Astrocyte (in vitro differentiated cells and primary cell): ENCODE results near the gene MFSD11. TPM values are rescaled to one million over a fixed set of nuclear protein-coding genes. Genes with fewer than 3 reads are reported as not detected.

ENCODE experiments used
- DNase-seq: peaks from one replicate; pipeline ENCODE4 v3.0.0-alpha.2; 2010; ENCODE audit warnings: low read depth
- FAIRE-seq: peaks from 2 replicates; lab custom pipeline; 2011; peaks lifted over from hg19 to GRCh38; lab: Jason Lieb, UNC
- H2AFZ ChIP-seq: 2 replicates; pipeline ENCODE4 v1.6.0; 2012; ENCODE audit warnings: low read depth, low read length, inconsistent platforms
- H3K27ac ChIP-seq: 2 replicates; pipeline ENCODE4 v1.5.1; 2011; ENCODE audit warnings: low read depth, low read length, inconsistent platforms
- H3K27me3 ChIP-seq: 2 replicates; pipeline ENCODE4 v1.6.0; 2011; ENCODE audit warnings: low read length, inconsistent platforms; ENCODE audit not compliant: insufficient read depth
- H3K36me3 ChIP-seq: 2 replicates; pipeline ENCODE4 v1.5.1; 2011; ENCODE audit warnings: low read length, inconsistent platforms; ENCODE audit not compliant: insufficient read depth
- H3K4me1 ChIP-seq: 2 replicates; pipeline ENCODE4 v1.5.1; 2011; ENCODE audit warnings: low read length, inconsistent platforms; ENCODE audit not compliant: insufficient read depth
- H3K4me2 ChIP-seq: 2 replicates; pipeline ENCODE4 v1.6.0; 2012; ENCODE audit warnings: low read length, inconsistent platforms
- H3K4me3 ChIP-seq: 2 replicates; pipeline ENCODE4 v1.5.1; 2011; ENCODE audit warnings: low read depth, mild to moderate bottlenecking, low read length, inconsistent platforms; ENCODE audit not compliant: insufficient read depth
- H3K79me2 ChIP-seq: 2 replicates; pipeline ENCODE4 v1.6.0; 2012; ENCODE audit warnings: mild to moderate bottlenecking, low read length, inconsistent platforms; ENCODE audit not compliant: insufficient read depth
- H3K9ac ChIP-seq: 2 replicates; pipeline ENCODE4 v1.6.0; 2012; ENCODE audit warnings: mild to moderate bottlenecking, low read length, inconsistent platforms
- H3K9me3 ChIP-seq: 2 replicates; pipeline ENCODE4 v1.5.1; 2012; ENCODE audit warnings: low read depth, mild to moderate bottlenecking, low read length, inconsistent platforms; ENCODE audit not compliant: insufficient read depth
- H4K20me1 ChIP-seq: 2 replicates; pipeline ENCODE4 v1.6.0; 2012; ENCODE audit warnings: low read length, inconsistent platforms; ENCODE audit not compliant: insufficient read depth
- H3K27ac Mint-ChIP-seq: one replicate; pipeline ENCODE4 v1.8.0; 2021; ENCODE audit warnings: mild to moderate bottlenecking, mixed read lengths; ENCODE audit not compliant: unreplicated experiment
- H3K27me3 Mint-ChIP-seq: one replicate; pipeline ENCODE4 v1.8.0; 2021; ENCODE audit warnings: low read depth, mixed read lengths; ENCODE audit not compliant: unreplicated experiment
- H3K36me3 Mint-ChIP-seq: one replicate; pipeline ENCODE4 v1.8.0; 2021; ENCODE audit warnings: low read depth, mixed read lengths; ENCODE audit not compliant: unreplicated experiment
- H3K4me1 Mint-ChIP-seq: one replicate; pipeline ENCODE4 v1.8.0; 2021; ENCODE audit warnings: low read depth, mixed read lengths; ENCODE audit not compliant: unreplicated experiment
- H3K4me3 Mint-ChIP-seq: one replicate; pipeline ENCODE4 v1.8.0; 2021; ENCODE audit warnings: mild to moderate bottlenecking, moderate library complexity, mixed read lengths; ENCODE audit not compliant: unreplicated experiment
- H3K9me3 Mint-ChIP-seq: one replicate; pipeline ENCODE4 v1.8.0; 2021; ENCODE audit warnings: mild to moderate bottlenecking, mixed read lengths; ENCODE audit not compliant: unreplicated experiment
- CTCF ChIP-seq: IDR thresholded peaks from 2 replicates; pipeline ENCODE4 v1.5.1; 2011; ENCODE audit warnings: low read depth, mild to moderate bottlenecking, inconsistent platforms, low read length, moderate library complexity; ENCODE audit not compliant: insufficient read depth
- EZH2 ChIP-seq: IDR thresholded peaks from 2 replicates; pipeline ENCODE4 v1.6.1; 2012; ENCODE audit warnings: mild to moderate bottlenecking, low read length, inconsistent platforms; ENCODE audit not compliant: insufficient read depth
- total RNA-seq: library from RNA; stranded (reverse); gene quantifications from 2 replicates; pipeline ENCODE4 v1.2.1, GENCODE V29; 2021

Gene MFSD11
- total RNA-seq, 1 donor from 2014 or later: 20.9 TPM

DNA sequence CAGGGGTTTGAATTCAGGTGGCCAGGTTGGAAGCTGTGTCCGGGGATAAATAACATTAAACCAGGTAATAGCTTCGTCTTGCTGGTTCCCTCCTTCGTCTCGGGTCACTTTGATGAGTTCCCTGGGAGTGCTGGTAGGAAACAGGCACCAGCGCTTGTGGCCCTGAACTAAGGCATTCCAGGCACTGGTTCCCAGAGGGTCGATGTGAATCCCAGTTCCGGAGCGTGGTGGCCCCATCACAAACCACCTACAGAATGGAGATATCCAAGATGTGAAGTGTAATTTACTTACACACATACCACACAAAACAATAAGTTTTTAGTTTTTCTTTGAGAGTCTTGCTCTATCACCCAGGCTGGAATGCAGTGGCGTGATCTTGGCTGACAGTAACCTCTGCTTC lies 14.1 kb upstream of the MFSD11 start:
- Histone ChIP-seq H3K27ac (no peak overlapping the region), H3K9me3 (no peaks in the 10 kb centered on the region), H3K36me3 (peaks cover 50% of the 10 kb centered on the region), H4K20me1 (peaks cover 70% of the 10 kb centered on the region), H3K27me3 (no peaks in the 10 kb centered on the region), H3K79me2 (peaks cover 84% of the 10 kb centered on the region), H3K4me2 (peak overlapping the region; percentile 98), H2AFZ (no peak overlapping the region), H3K4me1 (peaks cover 16% of the 10 kb centered on the region), H3K9ac (no peak overlapping the region), H3K4me3 (no peak overlapping the region)
- DNase-seq: no peak
- peaks cover 17% of the 10 kb centered on the region for H3K36me3 Mint-ChIP-seq
- H3K4me1 Mint-ChIP-seq: peaks cover 4% of the 10 kb centered on the region
- peak overlapping the region; percentile 97 for H3K4me3 Mint-ChIP-seq
- H3K27ac Mint-ChIP-seq: peak overlapping the region; percentile 34
- no peaks in the 10 kb centered on the region for H3K9me3 Mint-ChIP-seq
- FAIRE-seq: no peak
- TF ChIP-seq EZH2: no peak
- no peak for TF ChIP-seq CTCF
- H3K27me3 Mint-ChIP-seq: no peaks in the 10 kb centered on the region

DNA sequence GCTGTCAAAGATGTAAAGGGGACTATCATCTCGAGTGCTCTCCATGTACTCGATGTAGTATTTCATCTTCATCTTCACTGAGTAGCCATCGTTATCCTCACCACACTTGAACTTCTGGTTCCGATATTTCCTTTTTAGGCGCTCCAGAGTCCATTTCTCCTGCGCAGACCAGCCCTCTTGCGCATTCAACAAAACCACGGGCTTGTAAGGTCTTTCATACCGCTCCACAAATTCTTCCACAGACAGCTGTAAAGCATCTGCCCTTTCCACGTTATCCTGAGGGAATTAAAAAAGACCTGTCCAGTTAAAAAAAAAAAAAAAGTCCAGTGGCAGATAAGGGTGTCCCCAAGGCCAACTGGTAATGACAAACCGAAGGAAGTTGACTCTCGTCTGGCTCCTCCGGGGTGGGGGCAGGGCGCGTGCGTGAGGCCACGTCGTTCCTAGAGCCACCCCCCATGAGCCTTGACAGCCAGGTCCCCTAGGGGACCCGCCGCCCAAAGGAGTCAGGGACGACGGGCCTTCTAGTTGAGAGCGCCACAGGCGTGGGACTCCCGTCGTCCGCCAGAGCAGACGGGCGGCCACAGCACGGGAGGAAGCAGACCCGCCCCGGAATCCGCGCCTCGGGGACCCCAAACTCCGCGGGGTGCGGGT lies 12.2 kb upstream of the MFSD11 start:
- Histone ChIP-seq H3K27ac (peak overlapping the region; percentile 94), H4K20me1 (peaks cover 64% of the 10 kb centered on the region), H3K4me2 (peak overlapping the region; percentile 98), H3K27me3 (no peaks in the 10 kb centered on the region), H3K9ac (peak overlapping the region; percentile 92), H3K4me3 (peak overlapping the region; percentile 81), H3K79me2 (peaks cover 92% of the 10 kb centered on the region), H3K4me1 (peaks cover 16% of the 10 kb centered on the region), H2AFZ (peak overlapping the region; percentile 84), H3K36me3 (peaks cover 35% of the 10 kb centered on the region), H3K9me3 (no peaks in the 10 kb centered on the region)
- H3K27ac Mint-ChIP-seq: peak overlapping the region; percentile 93
- TF ChIP-seq CTCF: no peak
- TF ChIP-seq EZH2: no peak
- H3K4me1 Mint-ChIP-seq: peaks cover 11% of the 10 kb centered on the region
- H3K4me3 Mint-ChIP-seq: peak overlapping the region; percentile 97
- no peak for FAIRE-seq
- DNase-seq: no peak
- no peaks in the 10 kb centered on the region for H3K27me3 Mint-ChIP-seq
- H3K36me3 Mint-ChIP-seq: peaks cover 13% of the 10 kb centered on the region
- H3K9me3 Mint-ChIP-seq: no peaks in the 10 kb centered on the region

DNA sequence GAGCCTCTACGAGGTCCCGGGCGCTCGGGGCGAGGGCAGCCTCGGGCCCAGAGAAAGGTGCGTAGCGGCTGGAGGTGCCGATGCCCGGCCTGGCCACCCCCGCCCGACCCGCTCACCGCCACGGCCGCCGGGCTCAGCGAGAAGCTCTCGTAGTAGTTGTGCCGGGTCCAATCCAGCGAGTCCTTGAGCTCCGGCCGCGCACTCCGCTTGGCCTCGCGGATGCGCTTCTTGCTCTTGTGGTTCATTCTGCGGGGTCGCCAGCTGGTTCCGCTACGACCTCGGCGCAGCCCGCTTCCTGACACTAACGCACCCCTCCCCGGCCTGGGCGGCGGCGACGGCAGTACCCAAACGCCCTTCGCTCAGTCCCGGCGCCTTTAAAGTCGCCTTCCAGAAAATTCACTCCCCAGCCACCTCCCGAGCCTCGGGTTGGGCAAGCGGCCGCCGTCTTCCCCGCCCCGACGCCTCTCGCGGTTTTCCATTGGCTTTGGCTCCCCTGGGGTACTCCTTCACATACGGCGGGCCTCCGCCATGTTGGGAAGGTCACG lies 11.6 kb upstream of the MFSD11 start, which contains the start of gene JMJD6:
JMJD6 (minus strand) TSS at position 376 of the 545 bp plus-strand sequence; CDS start at position 245, 131 bp downstream.
- Mint-ChIP-seq H3K4me3 (peak within 1 kb of the TSS; percentile 97), H3K36me3 (peaks cover 13% of the 10 kb centered on the region), H3K9me3 (no peaks in the 10 kb centered on the region), H3K27ac (peak within 1 kb of the TSS; percentile 94), H3K4me1 (peaks cover 11% of the 10 kb centered on the region), H3K27me3 (no peaks in the 10 kb centered on the region)
- DNase-seq: peak; percentile 89
- H3K4me3 ChIP-seq: peak within 1 kb of the TSS; percentile 82
- peak within 1 kb of the TSS; percentile 84 for H2AFZ ChIP-seq
- H4K20me1 ChIP-seq: peaks cover 62% of the 10 kb centered on the region
- no peak for TF ChIP-seq CTCF
- TF ChIP-seq EZH2: no peak
- H3K9me3 ChIP-seq: no peaks in the 10 kb centered on the region
- H3K79me2 ChIP-seq: peaks cover 89% of the 10 kb centered on the region
- FAIRE-seq: no peak
- H3K27me3 ChIP-seq: no peaks in the 10 kb centered on the region
- peaks cover 16% of the 10 kb centered on the region for H3K4me1 ChIP-seq
- H3K4me2 ChIP-seq: peak within 1 kb of the TSS; percentile 98
- H3K36me3 ChIP-seq: peaks cover 31% of the 10 kb centered on the region
- H3K9ac ChIP-seq: peak within 1 kb of the TSS; percentile 92
- peak within 1 kb of the TSS; percentile 94 for H3K27ac ChIP-seq
